Measurements from ENCODE around the gene PIN4. TPM values are rescaled to one million over a fixed set of nuclear protein-coding genes. Genes with fewer than 3 reads are reported as not detected.

The PIN4 gene
- total RNA-seq, 1 donor from 2014 or later = 10.3 TPM

- no peak for FAIRE-seq
Observed at GRCh38 chrX:72141372-72142004, 40.1 kb upstream of the PIN4 start.

DNA sequence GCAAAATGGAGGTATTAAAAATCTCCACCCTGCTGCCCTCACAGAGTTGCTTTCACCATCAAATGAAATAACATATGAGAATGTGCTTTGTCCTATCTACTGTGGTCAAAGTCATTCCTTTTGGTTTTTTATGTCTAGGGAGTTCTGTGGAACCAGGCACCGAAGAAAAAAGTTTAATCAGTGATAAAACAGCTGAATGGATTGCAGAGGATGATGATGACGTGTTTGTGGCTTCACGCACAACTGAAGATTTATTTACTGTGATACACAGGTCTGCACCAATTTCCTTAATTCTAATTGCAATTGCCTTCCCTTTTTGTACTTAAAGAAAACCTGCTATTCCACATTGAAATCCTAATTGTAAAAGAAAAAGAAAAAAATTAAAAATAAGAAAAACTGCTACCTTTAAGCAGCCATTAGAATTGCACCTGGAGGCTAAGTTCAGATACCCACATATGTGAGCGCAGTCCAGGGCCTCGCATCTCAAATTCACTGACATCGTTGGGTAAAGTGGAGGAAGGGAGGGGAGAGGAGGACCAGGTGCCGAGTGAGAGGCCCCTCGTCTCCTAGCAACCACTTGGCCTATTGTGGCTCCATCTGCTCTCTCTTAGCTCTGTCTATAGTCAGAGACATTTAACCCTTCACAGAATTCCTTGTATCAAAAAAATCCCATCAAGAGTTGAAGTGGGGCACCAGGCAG, 39.3 kb upstream of the PIN4 start:
- FAIRE-seq = no peak

More at GRCh38 chrX:72141372-72142004, 40.1 kb upstream of the PIN4 start:
- peak; percentile 15 for DNase-seq (ENCODE audit: low read depth)
- Histone ChIP-seq H3K36me3 (ENCODE audit: control insufficient read depth, insufficient read depth, low read length) (no peaks in the 10 kb centered on the region), H3K4me3 (ENCODE audit: low read depth, low read length) (no peak overlapping the region), H3K27me3 (ENCODE audit: control insufficient read depth, insufficient read depth, low read length) (no peaks in the 10 kb centered on the region)
- no peak for TF ChIP-seq CTCF (IDR thresholded peaks at IDR 0.05; ENCODE audit: insufficient read depth, low read length, severe bottlenecking)

GRCh38 chrX:72142794-72143608, 38.6 kb upstream of the PIN4 start:
- TF ChIP-seq CTCF (IDR thresholded peaks at IDR 0.05; ENCODE audit: insufficient read depth, low read length, severe bottlenecking) = no peak
- FAIRE-seq = no peak
- Histone ChIP-seq H3K4me3 (ENCODE audit: low read depth, low read length) (no peak overlapping the region), H3K27me3 (ENCODE audit: control insufficient read depth, insufficient read depth, low read length) (no peaks in the 10 kb centered on the region), H3K36me3 (ENCODE audit: control insufficient read depth, insufficient read depth, low read length) (no peaks in the 10 kb centered on the region)
- no peak for DNase-seq (ENCODE audit: low read depth)

More for the DNA sequence above, 39.3 kb upstream of the PIN4 start:
- Histone ChIP-seq H3K4me3 (ENCODE audit: low read depth, low read length) (no peak overlapping the region), H3K27me3 (ENCODE audit: control insufficient read depth, insufficient read depth, low read length) (no peaks in the 10 kb centered on the region), H3K36me3 (ENCODE audit: control insufficient read depth, insufficient read depth, low read length) (no peaks in the 10 kb centered on the region)
- DNase-seq (ENCODE audit: low read depth) = no peak
- no peak for TF ChIP-seq CTCF (IDR thresholded peaks at IDR 0.05; ENCODE audit: insufficient read depth, low read length, severe bottlenecking)

- H3K27me3 ChIP-seq (ENCODE audit: control insufficient read depth, insufficient read depth, low read length) = no peaks in the 10 kb centered on the region
- FAIRE-seq (no peak), DNase-seq (ENCODE audit: low read depth) (no peak)
- no peak overlapping the region for H3K4me3 ChIP-seq (ENCODE audit: low read depth, low read length)
- H3K36me3 ChIP-seq (ENCODE audit: control insufficient read depth, insufficient read depth, low read length) = no peaks in the 10 kb centered on the region
- TF ChIP-seq CTCF (IDR thresholded peaks at IDR 0.05; ENCODE audit: insufficient read depth, low read length, severe bottlenecking) = no peak
Observed at GRCh38 chrX:72143609-72143907, 38.0 kb upstream of the PIN4 start.

GRCh38 chrX:72145181-72145580, 36.4 kb upstream of the PIN4 start:
- Histone ChIP-seq H3K36me3 (ENCODE audit: control insufficient read depth, insufficient read depth, low read length) (no peaks in the 10 kb centered on the region), H3K27me3 (ENCODE audit: control insufficient read depth, insufficient read depth, low read length) (no peaks in the 10 kb centered on the region), H3K4me3 (ENCODE audit: low read depth, low read length) (no peak overlapping the region)
- DNase-seq (ENCODE audit: low read depth) = no peak
- no peak for TF ChIP-seq CTCF (IDR thresholded peaks at IDR 0.05; ENCODE audit: insufficient read depth, low read length, severe bottlenecking)
- FAIRE-seq = no peak

Measured in bronchial epithelial cell (primary cell).